HL-60/S4 treated with retinoic acid at 250 ng/mL for 4 days and 3 days (cell line): ENCODE measurements around the gene TYSND1.
"Not testable (repeated sequence)": the region's sequence is repeated elsewhere in the genome, so short reads cannot be mapped to it uniquely, and the experiment has no call there.

Experiments
- in situ Hi-C: fragments of 300-500 bp; cut with MboI; formaldehyde crosslinking; loops from 2 replicates; pipeline ENCODE4 v1.7.0; 2022; ENCODE audit warnings: low sequenced_read_pairs

TYSND1 gene

GRCh38 chr10:70135684-70136083 is 10.8 kb downstream of the TYSND1 start:
- in situ Hi-C loops, result no loop called here

DNA sequence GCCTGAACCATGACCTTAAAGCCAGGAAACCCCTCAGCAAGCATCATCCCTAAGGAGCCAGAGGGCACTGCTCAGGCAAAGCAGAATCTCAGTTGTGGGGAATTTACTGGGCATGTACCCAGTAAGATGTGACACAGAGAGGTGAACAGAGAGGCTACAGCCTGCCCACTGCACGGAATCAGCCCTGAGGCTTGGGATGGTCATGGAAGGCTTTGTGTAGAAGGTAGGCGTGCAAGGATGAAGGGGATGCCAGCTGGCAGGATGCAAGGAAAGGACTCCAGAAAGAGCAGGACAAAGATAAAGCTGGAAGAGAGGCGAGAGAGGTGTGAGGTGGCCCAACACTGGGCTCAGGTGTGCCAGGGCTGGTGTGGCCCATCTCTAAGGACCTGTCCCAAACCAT is 11.5 kb downstream of the TYSND1 start:
- in situ Hi-C loops, result no loop called here

DNA sequence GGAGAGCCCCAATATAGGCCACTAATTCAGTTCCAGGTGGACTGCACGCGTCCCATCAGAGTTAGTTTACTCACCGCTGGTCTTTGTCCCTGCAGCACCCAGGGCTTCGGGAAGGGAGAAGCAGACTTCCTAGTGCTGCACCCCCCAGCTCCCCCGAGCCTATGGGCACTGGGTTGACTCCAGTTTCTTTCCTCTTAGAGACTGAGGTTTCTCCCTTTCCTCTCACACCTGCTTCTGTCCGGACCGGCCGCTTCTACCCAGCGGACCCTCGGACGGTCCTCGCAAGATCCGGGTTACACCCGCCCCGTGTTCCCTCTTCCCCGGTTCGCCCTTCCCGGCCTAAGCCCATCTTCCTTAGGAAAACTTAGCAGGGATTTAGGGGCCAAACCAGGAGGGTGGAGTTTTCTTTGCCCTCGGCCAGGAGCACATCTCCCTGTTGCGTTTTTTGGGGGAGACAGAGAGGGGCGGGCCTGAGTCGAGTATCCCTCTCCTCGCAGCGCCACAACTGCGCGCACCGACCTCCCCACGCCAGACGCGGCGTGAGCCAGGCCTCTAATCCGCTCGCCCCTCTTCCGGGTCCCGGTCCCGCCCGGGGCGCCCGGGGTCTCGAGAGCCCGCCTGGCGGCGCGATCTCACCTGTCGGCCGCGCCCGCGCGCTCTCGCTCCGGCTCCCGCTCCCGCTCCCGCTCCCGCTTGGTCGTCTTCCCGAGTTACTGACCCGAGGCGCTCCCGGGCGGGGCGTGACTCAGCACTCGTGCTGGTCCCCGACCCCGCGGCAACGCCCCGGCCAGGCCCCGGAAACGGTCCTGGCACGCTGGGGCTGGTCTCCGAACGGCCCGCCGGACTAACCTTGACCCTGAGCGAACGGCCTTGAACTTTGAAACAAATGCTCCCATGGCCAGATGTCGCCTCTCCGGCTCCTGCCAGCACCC is 14.1 kb downstream of the TYSND1 start, which contains the start of gene AIFM2:
Gene AIFM2 (minus strand): TSS at position 728 of the 932 bp plus-strand sequence. CDS start 8,741 bp downstream, outside the sequence.
- in situ Hi-C loops, result no loop called here

DNA sequence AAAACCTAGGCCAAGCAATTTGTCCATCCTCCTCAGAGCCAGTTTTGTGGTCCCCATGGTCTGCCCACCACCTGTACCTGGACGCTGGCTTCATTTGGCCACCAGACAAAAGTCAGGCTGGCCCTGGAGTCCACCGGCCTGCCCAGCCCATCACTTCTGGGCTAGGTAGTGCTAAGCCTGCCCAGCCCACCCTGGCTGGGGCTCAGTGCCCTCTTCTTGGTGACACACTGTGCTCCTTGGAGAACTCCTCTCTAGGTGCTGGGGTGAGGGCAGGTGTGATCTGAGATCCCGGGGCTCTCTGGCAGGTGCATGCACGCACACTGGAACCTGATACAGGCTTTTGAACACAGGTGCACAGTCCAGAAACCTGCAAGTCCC is 15.0 kb downstream of the TYSND1 start:
- in situ Hi-C loops, result no loop called here

GRCh38 chr10:70130878-70131559 is 15.5 kb downstream of the TYSND1 start:
- in situ Hi-C loops, result no loop called here

DNA sequence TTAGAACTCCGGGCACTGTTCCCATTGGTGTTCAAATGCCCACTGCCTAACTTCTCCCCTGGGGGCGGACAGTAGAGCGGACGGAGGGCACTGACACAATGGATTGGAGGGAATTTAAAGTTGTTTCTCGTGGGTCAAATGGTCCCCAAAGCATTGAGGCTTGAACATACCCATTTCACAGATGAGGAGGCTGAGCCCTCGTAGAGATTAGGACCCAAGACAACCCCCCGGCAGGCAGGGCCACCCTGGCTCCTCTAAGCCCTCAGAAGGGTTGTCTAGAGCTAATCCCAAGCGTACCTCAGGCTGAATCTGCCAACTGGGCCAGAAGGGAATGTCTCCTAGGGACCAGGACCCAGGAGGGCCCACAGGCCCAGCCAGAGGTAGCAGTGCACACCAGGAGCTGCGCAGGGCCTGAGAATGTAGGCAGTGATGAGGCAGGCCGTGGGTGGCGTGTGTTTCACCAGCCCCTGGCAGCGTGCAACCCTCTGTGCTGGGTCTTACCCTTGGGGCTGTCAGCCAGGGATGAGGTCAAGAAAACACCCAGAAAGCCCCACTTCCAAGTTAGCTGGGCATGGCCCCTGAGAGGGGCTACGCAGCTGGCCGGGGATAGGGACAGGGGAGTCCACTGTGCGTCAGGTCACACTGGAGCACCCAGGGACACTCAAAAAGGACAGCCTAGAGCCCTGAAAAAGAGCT is 19.7 kb downstream of the TYSND1 start:
- in situ Hi-C loops, result no loop called here

DNA sequence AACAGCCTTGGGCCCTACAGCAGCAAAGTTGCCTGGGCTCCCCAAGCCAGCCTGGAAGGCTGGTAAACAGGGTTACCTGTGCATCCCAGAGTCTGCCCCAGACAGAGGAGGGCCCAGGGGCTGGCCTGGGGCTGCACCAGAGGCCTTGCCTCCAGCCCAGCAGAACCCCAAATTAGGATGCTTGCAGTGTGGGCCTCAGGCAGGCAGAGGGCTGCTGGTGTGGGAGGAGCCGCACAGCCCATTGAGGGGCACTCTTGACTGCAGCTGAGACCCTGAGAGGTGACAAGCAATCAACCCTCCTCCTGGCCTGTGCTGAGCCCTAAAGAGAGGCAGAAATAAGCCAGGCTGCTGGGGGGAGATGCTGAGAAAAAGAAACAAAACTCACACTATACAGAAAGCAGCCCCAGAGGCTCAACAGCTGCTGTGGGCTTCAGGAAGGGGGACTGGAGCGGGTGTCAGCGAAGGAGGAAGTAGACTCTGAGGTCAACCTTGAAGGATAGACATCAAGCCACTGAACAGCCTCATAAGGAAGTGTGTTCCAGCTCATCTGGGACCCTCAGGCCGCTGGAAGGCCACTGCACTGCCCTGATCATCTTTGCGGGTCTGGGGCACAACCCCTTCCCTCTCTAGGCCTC is 20.5 kb downstream of the TYSND1 start:
- in situ Hi-C loops, result no loop called here

GRCh38 chr10:70124918-70125317 is 21.6 kb downstream of the TYSND1 start:
- in situ Hi-C loops, result no loop called here

DNA sequence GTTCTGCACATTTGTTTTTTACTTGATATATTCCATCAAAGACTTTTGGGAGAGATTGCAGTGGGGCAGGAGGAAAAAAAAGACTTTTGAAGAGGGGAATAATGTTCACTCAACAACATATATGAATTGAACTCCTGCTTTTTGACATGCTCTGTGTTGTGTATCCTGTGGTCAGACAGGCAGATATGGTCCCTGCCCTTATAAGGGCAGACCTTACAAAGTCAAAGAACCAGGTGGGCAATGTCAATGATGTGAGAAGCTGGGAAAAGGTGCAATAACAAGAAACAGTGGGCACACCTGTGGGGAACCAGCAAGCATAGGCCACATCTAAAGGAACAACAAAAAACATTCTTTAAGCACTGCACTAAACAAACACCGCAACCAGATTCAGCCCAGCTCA is 22.1 kb downstream of the TYSND1 start:
- in situ Hi-C loops, result no loop called here

DNA sequence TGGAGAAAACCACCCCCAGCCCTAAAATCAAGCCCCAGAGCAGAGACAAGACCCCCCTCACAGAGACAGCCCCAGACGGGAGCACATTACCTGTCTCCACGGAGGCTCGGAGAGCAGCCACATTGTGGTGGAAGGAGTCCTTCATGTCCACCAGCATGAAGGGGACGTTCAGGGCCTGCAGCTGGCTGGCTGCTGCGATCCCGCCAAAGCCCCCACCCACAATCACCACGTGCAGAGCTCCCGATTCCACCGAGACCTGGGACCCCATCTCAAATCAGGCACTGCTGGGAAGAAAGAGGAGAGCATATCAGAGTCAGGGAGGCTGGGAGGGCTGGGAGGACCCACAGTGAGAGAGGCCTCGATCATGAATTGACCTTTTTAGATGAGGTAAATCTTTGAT is 22.7 kb downstream of the TYSND1 start:
- in situ Hi-C loops, result no loop called here

GRCh38 chr10:70123166-70123565 is 23.3 kb downstream of the TYSND1 start:
- in situ Hi-C loops, result not testable (repeated sequence)

DNA sequence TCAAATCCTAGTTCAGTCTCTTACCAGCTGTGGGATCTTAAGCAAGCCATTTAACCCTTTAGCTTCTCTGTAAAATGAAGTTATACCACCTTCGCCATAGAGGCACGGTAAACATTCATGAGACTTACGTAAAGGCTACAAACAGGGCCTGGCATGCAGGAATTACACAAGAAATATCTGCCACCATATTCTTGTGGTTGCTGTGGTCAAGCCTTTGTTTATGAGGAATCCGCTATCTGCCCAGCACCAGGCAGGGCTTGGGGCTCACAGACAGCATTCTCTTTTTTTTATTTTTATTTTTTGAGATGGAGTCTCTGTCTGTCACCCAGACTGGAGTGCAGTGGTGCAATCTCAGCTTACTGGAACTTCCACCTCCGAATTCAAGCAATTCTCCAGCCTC is 23.8 kb downstream of the TYSND1 start:
- in situ Hi-C loops, result no loop called here

DNA sequence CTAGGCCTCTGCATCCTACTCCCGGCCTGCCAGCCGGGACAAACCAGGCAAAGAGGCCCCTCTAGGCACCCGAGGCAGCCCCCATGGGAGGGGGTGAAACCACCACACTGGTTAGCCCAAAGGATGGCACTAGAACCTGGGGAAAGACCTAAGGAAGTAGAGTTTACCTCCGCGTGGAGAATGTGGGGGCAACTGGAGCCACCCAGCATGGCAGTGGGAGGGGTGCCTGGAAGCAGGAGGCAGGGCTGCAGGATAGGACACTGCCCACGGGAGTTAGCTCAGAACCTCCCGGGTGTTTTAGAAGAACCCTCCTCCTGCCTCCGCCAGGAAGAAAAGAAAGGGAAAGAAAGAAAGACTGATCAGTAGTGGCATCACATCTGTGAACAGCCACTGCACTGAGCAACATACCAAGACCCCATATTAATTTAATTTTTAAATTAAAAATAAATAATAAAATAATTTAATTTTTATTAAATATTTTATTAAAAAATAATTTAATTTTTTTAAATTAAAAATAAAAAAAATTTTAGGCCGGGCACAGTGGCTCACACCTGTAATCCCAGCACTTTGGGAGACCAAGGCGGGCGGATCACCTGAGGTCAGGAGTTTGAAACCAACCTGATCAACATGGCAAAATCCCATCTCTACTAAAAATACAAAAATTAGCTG is 25.1 kb downstream of the TYSND1 start:
- in situ Hi-C loops, result no loop called here

GRCh38 chr10:70120417-70120816 is 26.1 kb downstream of the TYSND1 start:
- in situ Hi-C loops, result no loop called here

DNA sequence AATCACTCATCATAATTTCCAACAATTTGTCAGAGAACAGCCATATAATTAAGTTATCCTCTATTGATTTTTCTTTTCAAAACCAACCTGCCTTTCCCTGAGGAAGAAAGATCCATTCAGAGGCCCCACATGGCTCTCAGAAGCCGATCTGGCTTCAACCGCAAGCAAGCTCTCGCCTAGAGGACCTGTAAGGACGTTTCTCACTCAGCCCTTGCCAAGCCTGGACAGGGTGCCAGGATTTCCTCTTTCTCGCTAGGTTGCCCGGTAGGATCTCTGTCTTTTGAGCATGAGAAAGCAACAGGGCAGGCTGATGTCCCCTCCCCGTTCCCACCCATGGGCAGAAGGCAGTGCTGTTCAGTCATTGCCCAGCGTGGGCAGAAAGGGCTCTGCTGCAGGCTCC is 26.9 kb downstream of the TYSND1 start:
- in situ Hi-C loops, result no loop called here

- in situ Hi-C loops, result no loop called here
Measured at GRCh38 chr10:70119197-70119596, 27.3 kb downstream of the TYSND1 start.

DNA sequence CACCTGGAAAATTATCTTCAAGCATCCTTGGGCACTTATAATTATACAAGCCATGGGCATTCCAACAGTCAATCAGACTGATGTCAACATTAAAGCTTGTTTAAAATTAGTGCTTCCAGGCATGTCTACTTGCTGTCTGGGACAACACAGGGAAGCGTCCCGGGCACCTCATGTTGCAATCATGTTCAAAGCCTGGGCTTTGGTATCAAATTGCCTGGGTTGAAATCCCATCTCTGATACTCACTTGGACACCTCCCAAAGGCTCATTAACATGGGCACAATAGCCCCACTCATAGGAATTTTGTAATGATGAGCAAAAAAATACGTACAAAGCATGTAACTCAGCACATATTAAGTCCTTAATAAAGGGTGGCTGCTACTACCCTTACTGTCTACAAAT is 28.3 kb downstream of the TYSND1 start:
- in situ Hi-C loops, result no loop called here

- in situ Hi-C loops, result no loop called here
Measured at GRCh38 chr10:70117646-70118045, 28.9 kb downstream of the TYSND1 start.

- in situ Hi-C loops, result no loop called here
Measured at GRCh38 chr10:70115948-70116682, 30.4 kb downstream of the TYSND1 start.

DNA sequence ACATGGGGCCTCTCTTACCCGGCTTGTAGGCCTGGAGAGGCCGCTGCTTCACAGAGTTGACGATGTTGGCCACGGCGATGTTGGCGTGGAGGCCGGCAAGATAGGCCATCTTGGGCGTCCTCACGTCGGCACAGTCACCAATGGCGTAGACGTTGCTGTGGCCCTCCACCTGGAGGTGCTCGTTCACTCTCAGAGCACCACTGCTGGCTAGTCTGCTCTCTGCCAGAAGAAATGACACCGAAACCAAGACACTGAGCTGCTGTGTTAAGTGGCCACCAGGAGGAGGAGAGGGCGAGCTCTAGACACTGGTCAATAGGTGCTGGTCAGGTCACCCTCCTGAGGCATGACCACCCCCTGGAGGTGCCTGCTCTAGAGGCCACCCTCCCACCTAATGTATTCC is 31.6 kb downstream of the TYSND1 start:
- in situ Hi-C loops, result no loop called here
